SK-N-SH (cell line): ENCODE data around the gene KIF18B.

Source experiments
- EZH2phosphoT487 ChIP-seq: fragments of 200-600 bp; sonication (generic); IDR thresholded peaks from 2 replicates; pipeline ENCODE4 v1.6.1; 2017; ENCODE audit warnings: low read depth, mixed run types, mild to moderate bottlenecking, antibody characterized with exemption, moderate library complexity, borderline replicate concordance
- FOXM1 ChIP-seq: IDR thresholded peaks from 2 replicates; pipeline ENCODE4 v1.4.0; 2012; ENCODE audit warnings: low read depth, mild to moderate bottlenecking
- POLR2AphosphoS5 ChIP-seq: IDR thresholded peaks from 2 replicates; pipeline ENCODE4 v1.6.1; 2012; ENCODE audit warnings: low read depth, low read length
- TCF12 ChIP-seq: IDR thresholded peaks from 2 replicates; pipeline ENCODE4 v1.4.0; 2012
- TF ChIP-seq, protein P1 (sequence below): fragments of 200-600 bp; sonication (generic); IDR thresholded peaks from 2 replicates; pipeline ENCODE4 v1.6.1; 2017; ENCODE audit warnings: antibody characterized with exemption, mild to moderate bottlenecking, moderate library complexity

- TF ChIP-seq, protein P1, sequence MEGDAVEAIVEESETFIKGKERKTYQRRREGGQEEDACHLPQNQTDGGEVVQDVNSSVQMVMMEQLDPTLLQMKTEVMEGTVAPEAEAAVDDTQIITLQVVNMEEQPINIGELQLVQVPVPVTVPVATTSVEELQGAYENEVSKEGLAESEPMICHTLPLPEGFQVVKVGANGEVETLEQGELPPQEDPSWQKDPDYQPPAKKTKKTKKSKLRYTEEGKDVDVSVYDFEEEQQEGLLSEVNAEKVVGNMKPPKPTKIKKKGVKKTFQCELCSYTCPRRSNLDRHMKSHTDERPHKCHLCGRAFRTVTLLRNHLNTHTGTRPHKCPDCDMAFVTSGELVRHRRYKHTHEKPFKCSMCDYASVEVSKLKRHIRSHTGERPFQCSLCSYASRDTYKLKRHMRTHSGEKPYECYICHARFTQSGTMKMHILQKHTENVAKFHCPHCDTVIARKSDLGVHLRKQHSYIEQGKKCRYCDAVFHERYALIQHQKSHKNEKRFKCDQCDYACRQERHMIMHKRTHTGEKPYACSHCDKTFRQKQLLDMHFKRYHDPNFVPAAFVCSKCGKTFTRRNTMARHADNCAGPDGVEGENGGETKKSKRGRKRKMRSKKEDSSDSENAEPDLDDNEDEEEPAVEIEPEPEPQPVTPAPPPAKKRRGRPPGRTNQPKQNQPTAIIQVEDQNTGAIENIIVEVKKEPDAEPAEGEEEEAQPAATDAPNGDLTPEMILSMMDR, result no peak
- no peak for TF ChIP-seq FOXM1
- no peak for TF ChIP-seq EZH2phosphoT487
- TF ChIP-seq POLR2AphosphoS5, result no peak
- no peak for TF ChIP-seq TCF12
These were observed 13.1 kb upstream of the KIF18B start for GRCh38 chr17:44960691-44961090.
